B cell (primary cell): ENCODE results near the gene ACO1.

Source experiments
- CTCF ChIP-seq: fragments of 200-600 bp; IDR thresholded peaks from one replicate; pipeline ENCODE4 v1.8.0; 2022; ENCODE audit warnings: antibody characterized with exemption, mild to moderate bottlenecking
- EZH2 ChIP-seq: IDR thresholded peaks from 2 replicates; pipeline ENCODE4 v1.6.1; 2012; ENCODE audit warnings: borderline replicate concordance, low read depth, mild to moderate bottlenecking, moderate library complexity, low read length; ENCODE audit not compliant: insufficient read depth, poor library complexity, severe bottlenecking

- TF ChIP-seq EZH2: no peak
- no peak for TF ChIP-seq CTCF
Observed at GRCh38 chr9:32380944-32381343, 3.5 kb upstream of the ACO1 start.
